NCI-H460 (cell line): ENCODE results near the gene PBRM1. TPM values are rescaled to one million over a fixed set of nuclear protein-coding genes. Genes with fewer than 3 reads are reported as not detected.

ENCODE experiments used
- DNase-seq: peaks from one replicate; pipeline ENCODE4 v3.0.0-alpha.2; 2016; ENCODE audit warnings: low read depth; ENCODE audit errors: extremely low read depth
- total RNA-seq: library from RNA; depleted of rRNA; stranded (reverse); fragments of >200 nt; shearing (Covaris generic); gene quantifications from 2 replicates; pipeline ENCODE4 v1.2.3, GENCODE V29; 2014

Gene PBRM1
- total RNA-seq, 1 experiment from 2014 or later: 38.2 TPM

DNA sequence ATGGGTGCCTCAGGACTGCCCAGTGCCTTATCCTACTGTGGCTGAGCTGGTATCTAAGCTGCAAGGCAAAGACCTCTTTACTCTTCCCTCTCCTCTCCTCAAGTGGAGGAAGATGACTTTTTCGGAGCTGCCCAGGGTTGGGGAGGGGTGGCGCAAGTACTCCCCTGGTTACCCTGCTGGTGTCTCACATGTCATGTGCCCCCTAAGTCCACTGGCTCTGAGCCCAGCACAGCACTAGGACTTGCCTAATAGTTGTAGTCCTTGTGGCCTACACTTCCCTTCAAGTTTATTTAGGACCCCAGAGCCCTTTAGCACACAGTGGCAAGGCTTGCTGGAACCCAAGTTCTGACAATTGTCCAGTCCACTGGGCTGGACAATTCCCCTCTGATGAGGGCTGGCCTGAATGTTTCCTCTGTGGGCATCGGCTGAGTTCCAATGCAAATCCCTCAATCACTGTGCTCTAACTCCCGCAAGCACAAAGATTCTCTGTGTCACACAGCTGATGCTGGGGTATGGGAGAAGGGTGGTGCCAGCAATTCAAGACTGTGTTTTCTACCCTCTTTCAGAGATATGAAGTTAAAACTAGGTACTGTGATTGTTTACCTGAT, 89.0 kb downstream of the PBRM1 start:
- no peak for DNase-seq

DNA sequence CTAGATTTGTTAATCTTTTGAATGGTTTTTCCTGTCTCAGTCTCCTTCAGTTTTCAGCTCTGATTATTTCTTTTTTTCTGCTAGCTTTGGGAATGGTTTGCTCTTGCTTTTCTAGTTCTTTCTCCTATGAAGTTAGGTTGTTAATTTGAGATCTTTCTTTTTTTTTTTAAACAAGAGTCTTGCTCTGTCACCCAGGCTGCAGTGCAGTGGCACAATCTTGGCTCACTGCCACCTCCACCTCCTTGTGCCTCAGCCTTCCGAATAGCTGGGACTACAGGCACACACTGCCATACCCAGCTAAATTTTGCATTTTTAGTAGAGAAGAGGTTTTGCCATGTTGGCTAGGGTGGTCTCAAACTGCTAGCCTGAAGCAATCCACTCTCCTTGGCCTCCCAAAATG, 92.6 kb downstream of the PBRM1 start:
- DNase-seq: no peak

DNA sequence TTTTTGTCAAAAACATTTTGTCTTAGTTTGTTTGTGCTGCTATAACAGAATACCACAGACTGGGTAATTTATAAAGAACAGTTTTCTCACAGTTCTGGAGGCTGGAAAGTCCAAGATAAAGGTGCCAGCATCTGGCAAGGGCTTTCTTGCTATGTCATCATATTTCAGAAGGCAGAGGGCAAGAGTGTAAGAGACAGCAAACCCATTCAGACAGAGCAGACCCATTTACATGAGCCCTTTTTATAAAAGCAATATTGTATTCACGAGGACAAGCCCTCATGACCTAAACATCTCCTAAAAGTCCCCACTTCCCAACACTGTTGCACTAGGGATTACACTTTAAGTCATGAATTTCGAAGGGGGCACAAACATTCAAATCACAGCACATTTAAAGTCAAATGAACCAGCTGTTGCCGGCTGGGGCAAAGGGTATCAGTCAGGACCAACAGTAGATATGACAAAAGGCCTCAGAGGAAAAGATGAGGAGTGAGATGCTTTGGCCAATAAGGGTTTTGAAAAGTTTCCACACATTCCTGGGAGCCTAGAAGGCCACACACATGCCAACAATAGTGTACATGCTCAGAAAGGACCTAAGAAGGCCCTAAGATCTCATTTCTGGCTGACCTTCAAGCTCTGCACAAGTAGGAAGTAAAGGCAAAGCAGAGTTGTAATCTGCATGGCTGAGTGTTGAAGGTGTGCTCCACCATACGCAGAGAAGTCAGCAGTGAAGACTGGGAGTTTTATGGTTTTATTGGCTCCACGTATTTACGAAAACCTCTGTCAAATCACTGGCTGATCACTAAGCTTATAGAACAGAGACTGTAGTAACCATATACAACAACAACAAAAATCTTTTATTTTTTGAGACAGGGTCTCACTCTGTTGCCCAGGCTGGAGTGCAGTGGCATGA, 111.4 kb downstream of the PBRM1 start:
- no peak for DNase-seq

DNA sequence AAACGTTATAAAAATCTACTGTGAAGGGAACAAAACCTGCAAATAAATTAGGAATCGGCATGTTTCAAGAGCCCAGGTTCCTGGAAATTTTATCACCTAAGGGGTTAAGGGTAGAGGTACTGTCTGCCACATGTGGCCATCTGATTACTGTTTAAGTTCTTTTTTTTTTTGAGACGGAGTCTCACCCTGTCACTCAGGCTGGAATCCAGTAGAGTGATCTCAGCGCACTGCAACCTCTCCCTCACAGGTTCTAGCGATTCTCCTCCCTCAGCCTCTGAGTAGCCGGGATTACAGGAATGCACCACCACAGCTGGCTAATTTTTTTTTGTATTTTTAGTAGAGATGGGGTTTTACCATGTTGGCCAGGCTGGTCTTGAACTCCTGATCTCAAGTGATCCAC, 113.5 kb downstream of the PBRM1 start:
- DNase-seq: no peak

DNA sequence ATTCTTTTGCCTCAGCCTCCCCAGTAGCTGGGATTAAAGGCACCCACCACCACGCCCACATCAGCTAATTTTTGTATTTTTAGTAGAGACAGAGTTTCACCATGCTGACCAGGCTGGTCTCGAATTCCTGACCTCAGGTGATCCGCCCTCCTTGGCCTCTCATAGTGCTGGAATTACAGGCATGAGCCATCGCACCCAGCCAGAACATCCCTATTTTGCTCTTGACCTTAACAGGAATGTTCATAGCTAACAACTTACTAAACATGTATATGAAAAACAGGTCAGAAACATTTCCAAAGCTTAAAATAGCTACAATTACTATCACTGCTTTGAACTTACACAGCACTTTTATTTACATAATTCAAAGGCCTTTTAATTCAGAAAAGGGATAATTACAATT, 115.6 kb downstream of the PBRM1 start:
- no peak for DNase-seq

DNA sequence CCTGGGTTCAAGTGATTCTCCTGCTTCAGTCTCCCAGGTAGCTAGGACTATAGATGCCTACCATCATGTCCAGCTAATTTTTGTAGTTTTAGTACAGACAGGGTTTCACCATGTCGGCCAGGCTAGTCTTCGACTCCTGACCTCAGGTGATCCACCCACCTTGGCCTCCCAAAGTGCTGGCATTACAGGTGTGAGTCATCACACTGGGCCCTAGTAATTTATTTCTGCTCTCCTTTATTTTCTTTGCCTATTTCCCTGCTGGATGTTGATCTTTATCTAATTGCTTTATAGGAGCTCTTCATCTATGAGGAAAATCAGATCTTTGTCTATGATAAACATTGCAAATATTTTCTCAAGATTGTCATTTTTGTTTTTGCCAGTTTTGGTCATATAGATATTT, 117.6 kb downstream of the PBRM1 start:
- DNase-seq: no peak

DNA sequence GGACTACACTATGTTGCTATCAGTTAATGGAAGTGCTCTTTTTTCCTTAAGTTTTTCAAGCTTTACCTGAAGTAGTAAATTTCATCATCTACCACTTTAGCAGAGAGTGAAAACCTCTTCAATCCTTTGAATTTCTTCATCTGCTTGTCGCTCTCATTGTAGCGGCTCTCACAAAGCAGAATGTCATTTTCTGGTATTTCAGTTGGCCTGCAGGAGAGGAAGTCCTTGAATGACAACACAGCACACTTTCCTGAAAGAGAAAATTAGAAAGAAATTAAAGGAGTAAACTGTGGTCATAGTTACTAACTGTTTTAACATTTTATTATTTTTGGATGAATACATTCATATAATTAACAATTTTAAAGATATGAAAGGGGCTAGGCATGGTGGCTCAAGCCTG, 121.7 kb downstream of the PBRM1 start:
- DNase-seq: no peak

DNA sequence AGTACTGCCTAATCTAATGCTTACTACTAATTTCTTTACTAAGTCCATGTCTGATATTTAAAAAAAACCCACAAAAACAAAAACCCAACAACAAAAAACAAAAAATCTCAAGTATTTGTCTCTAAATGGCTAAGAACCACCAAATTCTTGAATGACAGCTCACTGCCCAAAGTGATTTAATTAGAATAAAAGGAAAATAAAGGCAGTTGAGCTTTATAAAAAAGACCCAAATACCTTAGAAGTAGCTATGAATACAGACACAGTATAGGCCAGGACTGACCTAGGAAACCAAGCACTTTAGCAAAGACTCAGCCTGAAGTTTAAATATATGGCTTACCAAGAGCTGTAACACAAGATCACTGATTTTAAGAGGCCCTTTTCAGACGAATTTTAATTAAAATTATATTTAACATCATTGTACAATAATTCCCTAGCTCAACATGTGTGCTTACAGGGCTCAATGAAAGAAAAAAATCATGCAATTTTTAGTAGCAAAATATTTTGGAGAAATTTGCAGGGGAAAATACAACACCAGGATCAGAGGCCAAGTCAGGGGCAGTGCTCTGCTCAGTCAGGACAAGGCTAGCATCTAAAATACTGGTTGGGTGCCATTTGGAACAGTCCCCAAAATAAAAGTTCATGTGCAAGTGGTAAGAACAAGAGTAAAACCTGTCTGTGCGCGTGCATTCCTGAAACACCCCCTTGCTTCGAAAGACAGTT, 124.5 kb downstream of the PBRM1 start:
- no peak for DNase-seq

DNA sequence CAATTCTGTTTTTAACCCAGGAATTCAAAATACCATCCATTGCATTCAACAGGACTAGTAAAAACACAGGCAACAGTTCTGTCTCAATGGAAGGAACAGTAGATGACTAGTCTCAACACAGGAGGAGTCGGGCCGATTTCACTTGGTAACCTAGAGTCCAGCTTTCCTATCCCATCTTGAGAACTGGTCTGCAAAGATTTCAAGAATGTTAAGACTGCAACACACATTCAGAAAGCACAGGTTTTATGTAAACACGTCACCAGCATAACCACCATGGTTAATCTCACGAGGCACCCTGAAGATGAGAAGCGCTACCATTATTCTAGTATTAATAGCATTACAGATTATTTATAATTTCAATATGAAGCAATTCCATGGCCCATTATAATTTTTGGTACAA, 127.3 kb downstream of the PBRM1 start:
- DNase-seq: no peak

DNA sequence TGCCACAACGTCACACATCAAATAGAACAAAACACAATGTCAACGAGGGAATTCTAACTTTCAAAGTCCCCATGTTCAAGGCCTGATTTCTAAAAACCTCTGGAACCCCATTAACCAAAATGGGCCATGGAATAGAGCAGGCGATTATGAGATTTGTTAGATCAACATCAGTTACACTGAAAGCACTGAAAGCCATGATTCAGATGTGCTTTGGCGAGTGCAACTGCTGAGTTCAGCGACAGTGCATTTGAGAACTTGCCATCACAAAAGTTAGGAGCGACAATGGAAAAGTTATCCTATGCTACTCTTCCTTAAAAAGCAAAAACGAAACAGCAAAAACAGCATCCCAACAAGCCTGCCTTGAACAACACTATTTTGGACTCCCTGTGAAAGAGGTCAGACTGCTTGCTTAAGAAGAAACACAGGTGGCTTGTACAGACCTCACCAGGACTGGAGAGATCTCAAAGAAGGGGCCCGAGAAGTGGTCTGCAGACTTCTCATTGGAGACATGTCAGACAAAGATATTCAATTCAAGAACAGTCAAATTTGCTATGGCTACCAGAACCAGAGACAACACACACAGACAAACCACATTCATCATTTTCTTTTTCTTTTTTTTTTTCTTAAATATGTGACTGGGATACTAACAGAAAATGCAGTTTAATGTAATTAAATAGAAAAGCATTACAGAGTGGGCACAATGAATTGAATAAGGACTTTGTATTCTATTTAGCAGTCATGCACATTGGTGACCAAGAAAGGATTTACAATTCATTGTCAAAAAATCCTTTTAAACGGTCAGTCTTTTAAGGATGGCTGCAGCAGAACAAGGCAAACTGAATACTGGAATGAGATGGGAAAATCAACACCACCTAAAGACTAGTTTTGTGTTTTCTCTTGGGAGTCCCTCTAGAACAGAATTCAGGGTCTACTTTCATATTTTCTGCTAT, 128.4 kb downstream of the PBRM1 start:
- DNase-seq: no peak

DNA sequence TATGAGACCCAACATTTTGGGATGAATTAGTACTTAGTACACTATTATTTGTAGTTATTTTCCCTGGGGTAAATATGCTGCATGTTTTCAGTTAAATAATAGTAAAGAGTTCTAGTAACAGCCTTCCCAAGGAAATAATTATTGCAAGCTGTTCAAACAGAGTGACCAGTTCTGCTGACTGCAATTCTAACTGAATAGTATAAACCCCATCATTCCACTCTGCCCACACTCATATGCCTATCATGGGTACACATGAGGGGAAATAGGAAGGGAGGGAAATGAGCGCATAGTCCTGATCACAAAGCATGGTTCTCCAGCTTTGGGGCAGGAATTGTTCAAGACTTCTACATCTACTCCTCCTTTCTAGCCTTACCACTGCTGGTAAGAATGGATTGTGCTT, 130.7 kb downstream of the PBRM1 start:
- DNase-seq: no peak

DNA sequence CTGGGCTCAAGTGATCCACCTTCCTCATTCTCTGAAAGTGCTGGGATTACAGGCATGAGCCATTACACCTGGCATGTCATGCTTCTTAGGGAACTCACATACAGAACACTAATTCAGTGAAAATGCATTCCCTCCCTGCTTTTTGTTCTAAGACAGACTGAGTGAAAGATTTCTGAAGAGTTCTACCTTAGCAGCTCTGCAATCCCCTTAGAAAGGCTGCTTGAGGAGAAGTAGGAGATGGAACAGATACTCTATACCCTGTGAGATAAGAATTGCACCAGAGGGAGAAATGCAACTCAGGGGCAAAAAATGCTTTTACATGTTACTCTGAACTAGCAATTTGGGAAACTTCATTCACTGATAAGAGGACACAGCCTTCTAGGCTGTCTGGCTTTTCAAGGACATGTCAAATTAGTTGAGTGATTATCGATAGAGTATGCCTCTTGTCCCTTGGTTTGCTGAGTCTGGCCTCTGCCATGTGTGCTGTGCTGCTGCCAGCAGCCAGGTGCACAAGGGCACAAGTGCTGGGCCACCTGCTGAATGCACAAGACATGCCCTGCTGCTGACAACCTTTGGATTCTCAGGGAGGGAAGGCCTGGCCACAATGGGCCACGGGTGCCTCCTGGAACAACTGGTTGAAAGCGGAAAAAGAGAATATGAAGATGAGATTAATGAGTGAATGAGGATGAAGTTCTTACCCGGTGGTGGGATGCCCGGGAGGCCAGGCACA, 131.5 kb downstream of the PBRM1 start:
- DNase-seq: no peak

DNA sequence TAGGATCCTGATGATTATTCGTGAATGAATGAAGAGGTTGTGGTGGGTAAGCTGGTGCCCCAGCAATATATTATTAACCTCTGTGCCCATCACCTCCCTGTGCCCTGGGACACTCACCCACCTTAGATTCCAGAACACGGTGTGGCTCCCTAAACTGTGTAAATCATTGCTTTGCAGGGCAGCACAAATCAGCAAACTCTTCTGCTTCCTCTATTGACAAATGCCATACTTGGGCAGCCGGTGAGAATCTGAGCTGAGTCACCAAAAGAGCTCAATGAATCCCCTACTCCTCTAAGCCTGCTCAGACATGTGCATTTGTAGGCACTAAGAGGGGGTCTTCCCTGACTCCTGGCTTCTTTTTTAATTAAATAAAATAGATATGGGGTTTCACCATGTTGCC, 133.6 kb downstream of the PBRM1 start:
- no peak for DNase-seq

DNA sequence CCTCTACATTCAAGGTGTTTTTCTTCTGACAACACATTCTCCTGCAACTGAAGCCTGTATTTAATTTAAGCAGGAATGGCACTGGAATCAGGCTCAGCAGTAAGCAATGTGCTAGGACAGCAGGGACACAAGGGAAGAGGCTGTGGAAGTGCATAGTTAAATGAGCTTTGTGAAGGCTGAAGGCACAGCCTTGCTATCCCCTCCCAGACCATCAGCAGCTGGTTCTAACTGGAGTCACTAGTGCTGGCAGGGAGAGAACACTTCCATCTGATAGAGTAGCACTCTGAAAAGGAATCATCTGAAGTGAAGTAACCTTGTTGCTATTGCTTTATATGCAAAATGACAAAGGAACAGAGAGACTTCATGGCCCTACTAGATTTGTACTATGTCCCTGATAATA, 134.6 kb downstream of the PBRM1 start:
- no peak for DNase-seq

DNA sequence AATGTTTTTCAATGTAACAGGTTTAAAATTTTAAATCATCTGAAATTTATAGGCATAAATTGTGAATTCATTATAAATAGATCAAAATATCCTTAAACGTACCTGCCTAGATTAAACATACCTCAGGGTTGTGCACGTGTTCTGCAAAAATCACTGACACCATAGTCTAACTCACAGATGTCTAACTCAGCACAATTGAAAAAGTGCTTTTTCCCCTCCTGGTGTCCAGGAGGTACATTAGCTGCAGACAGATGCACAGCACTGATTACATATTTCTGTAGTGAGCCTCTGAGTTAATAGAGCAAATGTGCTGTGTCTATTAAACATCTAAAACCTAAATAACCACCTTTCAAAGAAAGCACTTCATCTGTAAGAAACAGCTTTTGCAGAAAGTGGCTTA, 138.6 kb downstream of the PBRM1 start:
- DNase-seq: no peak

DNA sequence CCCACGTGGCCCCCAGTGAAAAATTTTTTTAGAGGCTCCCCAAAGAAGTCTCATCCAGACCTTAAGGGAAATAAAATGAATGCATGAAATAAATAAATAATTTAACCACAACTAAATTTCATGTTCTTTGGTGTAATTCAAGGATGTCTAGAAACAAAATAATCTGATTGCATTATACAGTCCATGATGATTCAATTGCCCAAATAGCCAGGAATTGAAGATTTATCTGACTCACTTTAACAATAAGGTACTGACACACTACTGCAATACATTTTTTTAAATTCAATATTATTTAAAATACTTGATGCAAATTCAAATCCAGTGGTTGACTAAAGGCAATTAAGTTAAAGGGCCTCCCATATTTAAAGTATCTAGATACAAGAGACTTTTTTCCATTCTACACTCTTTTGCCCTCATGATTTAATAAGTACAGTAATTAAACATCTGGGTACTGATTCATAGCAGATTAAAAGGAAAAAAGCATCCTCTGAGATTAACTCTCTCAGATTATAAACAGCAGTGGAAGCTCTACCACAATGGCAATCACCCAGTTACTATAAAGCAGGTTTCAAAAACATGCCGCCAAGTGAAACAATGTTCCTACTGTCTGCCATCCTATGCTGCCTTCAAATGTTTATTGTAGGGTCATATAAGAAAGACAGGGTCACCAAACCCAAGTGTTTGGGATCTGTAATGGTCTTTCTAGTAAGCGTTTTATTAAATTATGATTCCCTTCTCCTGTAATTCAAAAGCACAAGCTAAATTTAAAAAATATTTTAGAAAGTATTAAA, 139.4 kb downstream of the PBRM1 start:
- no peak for DNase-seq

DNA sequence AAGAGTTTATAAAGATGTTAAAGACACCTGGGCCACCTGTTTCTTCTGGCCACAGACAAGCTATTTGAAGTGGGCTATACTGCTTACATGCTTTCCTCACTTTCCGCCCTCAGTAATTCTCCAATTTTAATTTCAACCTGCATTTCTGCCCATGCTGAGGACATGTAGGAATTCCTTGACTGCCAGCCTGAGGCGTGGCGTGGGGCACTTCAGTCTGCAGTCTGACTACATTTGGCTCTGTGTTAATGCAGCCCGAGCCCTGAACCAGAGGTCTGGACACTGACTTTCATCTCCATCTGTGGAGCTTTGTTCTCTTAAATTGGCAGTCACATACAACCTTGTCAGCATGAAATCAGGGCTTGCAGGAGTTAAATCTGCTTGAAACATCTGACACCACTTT, 140.8 kb downstream of the PBRM1 start:
- DNase-seq: no peak

DNA sequence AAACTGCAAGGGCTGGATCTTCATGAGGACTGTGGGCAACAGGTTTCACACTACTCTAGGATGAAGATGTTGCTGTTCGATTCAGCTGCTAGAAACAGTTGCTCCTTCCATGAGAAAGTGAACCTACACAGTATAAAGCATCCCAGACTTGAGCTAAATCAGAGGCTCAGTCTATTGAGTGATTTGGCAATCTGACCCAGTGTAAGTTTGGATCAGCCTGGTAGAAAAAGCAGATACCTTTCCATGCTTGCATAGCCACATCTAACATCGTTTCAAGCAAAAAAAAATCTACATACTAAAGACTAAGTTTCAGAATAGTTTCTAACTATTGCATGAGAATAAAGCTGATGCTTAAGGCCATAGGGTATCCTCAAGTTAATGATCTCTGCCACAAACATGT, 144.7 kb downstream of the PBRM1 start:
- no peak for DNase-seq

DNA sequence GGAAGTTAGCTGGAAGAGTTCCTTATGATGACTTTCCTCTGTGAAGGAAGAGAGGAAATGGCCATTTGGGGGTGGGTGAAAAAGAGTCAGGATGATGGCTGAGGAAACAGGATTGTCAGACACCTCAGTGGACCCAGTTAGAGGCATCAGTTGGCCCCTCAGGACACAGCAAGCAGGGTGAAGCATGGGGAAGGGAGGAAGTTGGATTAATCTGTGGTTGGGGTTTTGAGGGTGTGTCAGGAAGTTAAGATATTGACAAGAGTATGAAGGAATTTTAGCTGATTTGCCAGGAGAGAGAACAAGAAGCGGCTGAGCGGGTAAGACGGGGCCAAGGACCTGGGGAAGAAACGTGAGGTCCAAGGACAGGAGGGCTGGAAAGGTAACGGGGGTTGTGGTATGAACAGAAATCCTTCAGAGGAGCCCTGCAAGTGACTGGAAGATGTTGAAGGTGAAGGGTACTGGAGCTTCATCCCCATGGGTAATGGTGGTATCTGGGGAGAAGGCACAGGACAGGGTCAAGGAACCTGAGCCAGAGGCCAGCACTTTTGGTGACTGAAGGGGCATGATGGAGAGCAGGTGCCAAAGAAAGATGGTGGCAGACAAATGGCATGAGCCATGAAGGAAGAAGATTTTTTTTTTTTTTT, 146.6 kb downstream of the PBRM1 start:
- DNase-seq: no peak
